H1 (cell line): ENCODE data around the gene TOMM5. TPM values are rescaled to one million over a fixed set of nuclear protein-coding genes. Genes with fewer than 3 reads are reported as not detected.
A peak's percentile ranks its signal among the peaks of the same experiment; 100 is the strongest.

ENCODE experiments used
- CTCF ChIA-PET: fragments of 300-600 bp; sonication (Branson Sonifier 250); formaldehyde crosslinking; loops from one replicate; lab custom pipeline; 2021; ENCODE audit not compliant: partially characterized antibody; lab: Charles Lee
- POLR2A ChIA-PET: fragments of 300-600 bp; sonication (Branson Sonifier 250); formaldehyde crosslinking; loops from one replicate; lab custom pipeline; 2021; ENCODE audit warnings: inconsistent platforms; ENCODE audit not compliant: partially characterized antibody; lab: Charles Lee
- DNase-seq, 2 experiments: peaks; one replicate each; pipeline versions ENCODE4 v3.0.0 to v3.0.0-alpha.2; 2010 to 2022; ENCODE audit warnings: low spot score in 2 of 2, low read depth in 1 of 2, mixed read lengths in 1 of 2
- FAIRE-seq: peaks from 2 replicates; lab custom pipeline; 2011; peaks lifted over from hg19 to GRCh38; lab: Jason Lieb, UNC
- H2AFZ ChIP-seq: 2 replicates; pipeline ENCODE4 v1.8.1; 2012; ENCODE audit warnings: low read length, inconsistent platforms
- H2AK5ac ChIP-seq: 2 replicates; pipeline ENCODE4 v1.6.1; 2013; ENCODE audit warnings: low read depth, low read length
- H2BK120ac ChIP-seq: replicated peaks from 2 replicates; pipeline ENCODE3; 2013; ENCODE audit warnings: low read depth, low read length, inconsistent platforms
- H2BK12ac ChIP-seq: 2 replicates; pipeline ENCODE4 v1.6.1; 2013; ENCODE audit warnings: low read depth, low read length
- H2BK15ac ChIP-seq: 2 replicates; pipeline ENCODE4 v1.6.1; 2013; ENCODE audit warnings: low read length
- H2BK20ac ChIP-seq: 2 replicates; pipeline ENCODE4 v1.6.1; 2013; ENCODE audit warnings: low read length
- H2BK5ac ChIP-seq: 2 replicates; pipeline ENCODE4 v1.6.1; 2013; ENCODE audit warnings: low read depth, low read length
- H3K14ac ChIP-seq: 2 replicates; pipeline ENCODE4 v1.6.1; 2013; ENCODE audit warnings: inconsistent platforms; ENCODE audit not compliant: insufficient read length
- H3K18ac ChIP-seq: 2 replicates; pipeline ENCODE4 v1.6.1; 2013; ENCODE audit warnings: low read length; ENCODE audit errors: extremely low read depth
- H3K23ac ChIP-seq: 2 replicates; pipeline ENCODE4 v1.6.1; 2013; ENCODE audit warnings: inconsistent platforms; ENCODE audit not compliant: insufficient read length
- H3K23me2 ChIP-seq: 2 replicates; pipeline ENCODE4 v1.6.1; 2013; ENCODE audit warnings: low read depth, low read length
- H3K27ac ChIP-seq: 2 replicates; pipeline ENCODE4 v1.6.1; 2011; ENCODE audit warnings: low read depth, low read length, inconsistent platforms
- H3K27me3 ChIP-seq, 4 experiments: replicated peaks in 1 of 4; 1 replicate in 1 of 4; 2 replicates in 3 of 4; pipeline versions ENCODE4 v1.6.1 to v1.8.1; 2011 to 2013; ENCODE audit warnings: low read length in 3 of 4, mild to moderate bottlenecking in 3 of 4, inconsistent platforms in 2 of 4, mixed read lengths in 2 of 4, moderate library complexity in 1 of 4; ENCODE audit not compliant: control insufficient read depth in 3 of 4, insufficient read depth in 3 of 4; ENCODE audit errors: extremely low read depth in 1 of 4
- H3K36me3 ChIP-seq, 4 experiments: 2 replicates each; pipeline versions ENCODE4 v1.6.1 to v1.8.1; 2011 to 2013; ENCODE audit warnings: mild to moderate bottlenecking in 4 of 4, low read length in 3 of 4, moderate library complexity in 2 of 4, control low read depth in 1 of 4, inconsistent platforms in 1 of 4; ENCODE audit not compliant: insufficient read depth in 4 of 4, control insufficient read depth in 2 of 4
- H3K4ac ChIP-seq: replicated peaks from 2 replicates; pipeline ENCODE3; 2013; ENCODE audit warnings: low read length, low read depth, mixed read lengths, inconsistent platforms; ENCODE audit not compliant: insufficient read length
- H3K4me1 ChIP-seq, 4 experiments: replicated peaks in 1 of 4; 1 replicate in 1 of 4; 2 replicates in 3 of 4; pipeline versions ENCODE4 v1.6.1 to v1.8.1; 2011 to 2013; ENCODE audit warnings: low read length in 3 of 4, inconsistent platforms in 2 of 4, mixed read lengths in 1 of 4; ENCODE audit not compliant: insufficient read depth in 4 of 4, control insufficient read depth in 3 of 4
- H3K4me2 ChIP-seq, 2 experiments: 2 replicates each; pipeline versions ENCODE4 v1.6.1 to v1.8.1; 2011 to 2013; ENCODE audit warnings: low read depth in 2 of 2, low read length in 2 of 2, control low read depth in 1 of 2, inconsistent platforms in 1 of 2, mild to moderate bottlenecking in 1 of 2; ENCODE audit not compliant: insufficient read depth in 1 of 2
- H3K4me3 ChIP-seq, 4 experiments: fragments of 200-600, 300-600 bp in 1 of 4; sonication (generic), shearing (Covaris generic), sonication (Bioruptor Twin) in 1 of 4; 2 replicates each; pipeline versions ENCODE4 v1.5.1 to v1.8.1; 2011 to 2016; ENCODE audit warnings: low read length in 4 of 4, low read depth in 3 of 4, control low read depth in 2 of 4, inconsistent platforms in 2 of 4, mild to moderate bottlenecking in 2 of 4, mixed read lengths in 1 of 4, moderate library complexity in 1 of 4; ENCODE audit not compliant: insufficient read depth in 2 of 4; ENCODE audit errors: extremely low read depth in 1 of 4
- H3K56ac ChIP-seq: replicated peaks from 2 replicates; pipeline ENCODE3; 2013; ENCODE audit warnings: low read depth, mild to moderate bottlenecking, mixed read lengths, low read length, inconsistent platforms; ENCODE audit not compliant: insufficient read length
- H3K79me1 ChIP-seq: 2 replicates; pipeline ENCODE4 v1.6.1; 2013; ENCODE audit warnings: low read depth, low read length, control low read depth
- H3K79me2 ChIP-seq, 2 experiments: 2 replicates each; pipeline versions ENCODE4 v1.6.1 to v1.8.1; 2012 to 2013; ENCODE audit warnings: low read length in 2 of 2, mild to moderate bottlenecking in 2 of 2, inconsistent platforms in 1 of 2; ENCODE audit not compliant: insufficient read depth in 2 of 2, control insufficient read depth in 1 of 2
- H3K9ac ChIP-seq, 4 experiments: replicated peaks in 1 of 4; 1 replicate in 1 of 4; 2 replicates in 3 of 4; pipeline versions ENCODE4 v1.6.1 to v1.8.1; 2011 to 2013; ENCODE audit warnings: low read depth in 3 of 4, low read length in 3 of 4, control low read depth in 2 of 4, mild to moderate bottlenecking in 2 of 4, moderate library complexity in 2 of 4, inconsistent platforms in 1 of 4; ENCODE audit errors: extremely low read depth in 1 of 4
- H3K9me3 ChIP-seq, 2 experiments: 2 replicates each; pipeline versions ENCODE4 v1.6.1 to v1.8.1; 2012 to 2013; ENCODE audit warnings: mild to moderate bottlenecking in 2 of 2, moderate library complexity in 2 of 2, control low read depth in 1 of 2, inconsistent platforms in 1 of 2, low read depth in 1 of 2, low read length in 1 of 2, mixed read lengths in 1 of 2; ENCODE audit not compliant: insufficient read depth in 2 of 2
- H4K20me1 ChIP-seq, 2 experiments: replicated peaks in 1 of 2; 2 replicates each; pipeline versions ENCODE3 to v1.8.1; 2011 to 2013; ENCODE audit warnings: inconsistent platforms in 2 of 2, low read length in 2 of 2, mild to moderate bottlenecking in 1 of 2; ENCODE audit not compliant: insufficient read depth in 2 of 2, control insufficient read depth in 1 of 2
- H4K5ac ChIP-seq: 2 replicates; pipeline ENCODE4 v1.6.1; 2013; ENCODE audit warnings: low read length, low read depth, mixed read lengths, inconsistent platforms; ENCODE audit not compliant: insufficient read length
- H4K8ac ChIP-seq: 2 replicates; pipeline ENCODE4 v1.8.0; 2013; ENCODE audit warnings: mild to moderate bottlenecking, moderate library complexity, low read length, inconsistent platforms; ENCODE audit not compliant: insufficient read depth; ENCODE audit errors: extremely low read depth
- H4K91ac ChIP-seq: replicated peaks from 2 replicates; pipeline ENCODE3; 2013; ENCODE audit warnings: low read length, mixed read lengths, inconsistent platforms; ENCODE audit not compliant: insufficient read length
- POLR2AphosphoS5 ChIP-seq: IDR thresholded peaks from 2 replicates; pipeline ENCODE4 v1.6.1; 2011; ENCODE audit warnings: low read depth, low read length
- WGBS, 2 experiments: shearing (Covaris generic) in 1 of 2; methylation state at CpG; one replicate each; pipeline versions ENCODE4 v1.1.6 to v1.1.7; 2013 to 2015; ENCODE audit warnings: low lambda C conversion rate in 2 of 2, mixed read lengths in 2 of 2, inconsistent platforms in 1 of 2, low coverage in 1 of 2, missing lambda C conversion rate in 1 of 2; ENCODE audit not compliant: insufficient replicate concordance in 2 of 2, insufficient coverage in 1 of 2, insufficient read length in 1 of 2; ENCODE audit errors: extremely low coverage in 1 of 2, missing lambda C conversion rate in 1 of 2; 5-methylcytosine and 5-hydroxymethylcytosine counted together
- polyA plus RNA-seq, 7 experiments: library from polyadenylated mRNA; depleted of rRNA in 3 of 7; stranded (reverse) in 5 of 7; unstranded in 2 of 7; fragments of >200 nt in 5 of 7; fragments of 200-250 nt in 2 of 7; gene quantifications; 1 replicate in 5 of 7; 2 replicates in 1 of 7; 4 replicates in 1 of 7; pipeline versions ENCODE4 v1.2.1 to v1.2.3, GENCODE V29; 2011 to 2013; ENCODE audit warnings: missing spikeins in 2 of 7, mixed read lengths in 2 of 7
- total RNA-seq: library from RNA; stranded (reverse); fragmentation: NEBNext Ultra II Directional; extraction: Animal tissue kit (Norgen Biotek cat#: 25700); gene quantifications from 2 replicates; pipeline ENCODE4 v1.2.1, GENCODE V29; 2021

The TOMM5 gene
- total and polyA plus RNA-seq, 2 of the 8 experiments (the other 6 are each of a cell fraction or from before 2014, with no cell fraction given) = 171 to 174 TPM

- H2AFZ ChIP-seq = 0 out of 2 replicates have a peak overlapping the region, but pooled peaks have one; percentile 60
- no peak overlapping the region for H3K14ac ChIP-seq
- no peak overlapping the region for H3K23ac ChIP-seq
- H2BK5ac ChIP-seq = no peak overlapping the region
- H3K36me3 ChIP-seq = peaks cover 0 to 5% (median 0%) of the 10 kb centered on the region in 4 experiments; a peak in 1 of 8 replicates
- no peak overlapping the region for H4K5ac ChIP-seq
- H3K56ac ChIP-seq = no peak overlapping the region
- H2BK120ac ChIP-seq = no peak overlapping the region
- H3K79me2 ChIP-seq = peaks cover 3 to 34% of the 10 kb centered on the region in 2 experiments; a peak in 3 of 4 replicates
- peaks cover 7% of the 10 kb centered on the region for H3K79me1 ChIP-seq
- H2AK5ac ChIP-seq = no peak overlapping the region
- H4K20me1 ChIP-seq = peaks cover 1 to 3% of the 10 kb centered on the region in 2 experiments
- ChIA-PET POLR2A (interaction anchor here (1.2 kb wide), 1 partner anchor 18 kb away, joined by 3 read pairs; no protein-coding TSS in a partner anchor), CTCF (interaction anchor here (0.7 to 1.7 kb wide), 6 partner anchors 11 to 219 kb away, joined by 3 to 4 read pairs (median 3); no protein-coding TSS in a partner anchor)
- WGBS, 2 experiments = 89% methylated on average over 6 of the region's 6 CpGs; no CpG with 5 or more reads in 1 of the 2 experiments
- no peak overlapping the region for H3K18ac ChIP-seq
- H3K23me2 ChIP-seq = no peaks in the 10 kb centered on the region; the same call in 1 of the 2 replicates
- no peak overlapping the region for H4K91ac ChIP-seq
- no peak overlapping the region for H4K8ac ChIP-seq
- FAIRE-seq = no peak
- no peak for TF ChIP-seq POLR2AphosphoS5
- TF ChIP-seq, all 59 proteins: peak for 0
- DNase-seq = no peak
- peaks cover 1 to 10% (median 4%) of the 10 kb centered on the region in 4 experiments; a peak in 5 of 7 replicates for H3K27me3 ChIP-seq
- no peak overlapping the region for H2BK20ac ChIP-seq
- H3K4me1 ChIP-seq = peaks cover 0 to 4% (median 1%) of the 10 kb centered on the region in 4 experiments; a peak in 3 of 7 replicates
- H3K9ac ChIP-seq = no peak overlapping the region
- H3K9me3 ChIP-seq = no peaks in the 10 kb centered on the region
- no peak overlapping the region for H3K27ac ChIP-seq
- no peak overlapping the region for H2BK12ac ChIP-seq
- H2BK15ac ChIP-seq = no peak overlapping the region; the same call in 1 of the 2 replicates
- H3K4me3 ChIP-seq = no peak overlapping the region
- H3K4me2 ChIP-seq = no peak overlapping the region
- H3K4ac ChIP-seq = no peak overlapping the region
These were observed 1.6 kb upstream of the TOMM5 start for GRCh38 chr9:37593883-37594448.
